GM21526 (cell line): Measurements from ENCODE around the gene VWA2.

Source experiments
- ATAC-seq: cut with Tn5 transposase; IDR thresholded peaks from one replicate; pipeline ENCODE4 v1.9.1; 2021; ENCODE audit warnings: moderate library complexity; ENCODE audit not compliant: unreplicated experiment, low FRiP score

Gene VWA2

DNA sequence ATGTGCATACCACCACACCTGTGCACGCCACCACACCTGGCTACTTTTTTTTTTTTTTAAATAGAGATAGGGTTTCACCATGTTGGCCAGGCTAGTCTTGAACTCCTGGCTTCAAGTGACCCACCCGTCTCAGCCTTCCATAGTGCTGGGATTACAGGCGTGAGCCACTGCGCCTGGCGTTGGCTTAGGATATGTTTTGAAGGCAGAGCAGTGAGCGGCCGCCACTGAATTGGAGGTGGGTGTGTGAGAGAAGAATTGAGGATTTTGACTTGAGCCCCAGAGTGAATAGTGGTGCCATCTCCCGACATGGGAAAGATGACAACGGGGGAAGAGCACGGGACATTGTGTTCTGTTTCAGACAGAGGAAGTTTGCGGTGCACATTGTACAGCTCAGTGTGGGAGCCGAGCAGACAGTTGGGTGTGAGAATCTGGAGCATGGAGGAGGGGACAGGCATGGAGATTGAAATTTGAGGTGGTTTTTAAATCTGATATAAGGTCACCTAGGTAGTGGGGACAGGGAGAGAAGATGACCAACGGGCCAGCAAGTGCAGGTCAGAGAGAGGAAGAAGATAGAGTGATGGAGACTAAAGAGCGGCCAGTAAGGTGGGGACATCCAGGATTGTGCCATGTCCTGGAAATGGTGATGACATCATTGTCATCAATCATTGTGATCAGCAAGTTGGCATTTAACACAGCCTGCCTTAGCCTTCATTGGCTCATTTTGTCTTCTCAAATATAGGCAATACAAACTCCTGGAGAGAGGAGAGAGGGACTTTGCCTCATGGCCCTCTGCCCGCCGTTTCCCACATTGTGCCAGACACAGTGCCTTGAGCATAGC, 35.8 kb downstream of the VWA2 start:
- ATAC-seq = no peak

GRCh38 chr10:114276066-114276465, 37.0 kb downstream of the VWA2 start:
- no peak for ATAC-seq

GRCh38 chr10:114276671-114277070, 37.6 kb downstream of the VWA2 start:
- no peak for ATAC-seq

GRCh38 chr10:114278140-114278883, 39.3 kb downstream of the VWA2 start:
- ATAC-seq = no peak

DNA sequence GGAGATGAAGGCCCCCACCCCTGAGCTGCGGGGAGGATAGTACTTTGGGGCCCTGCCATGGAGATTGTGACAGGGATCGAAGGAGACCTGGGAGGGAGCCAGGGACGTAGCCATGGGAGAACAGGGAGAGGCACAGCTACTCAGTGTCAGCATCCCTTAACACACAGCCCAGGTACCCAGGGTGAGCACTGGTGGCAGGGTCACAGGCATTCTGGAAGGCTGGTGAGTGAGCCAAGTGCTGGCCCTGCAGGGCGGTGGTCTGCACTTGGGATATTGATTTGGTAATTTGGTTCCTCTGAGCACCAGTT, 39.8 kb downstream of the VWA2 start:
- no peak for ATAC-seq

DNA sequence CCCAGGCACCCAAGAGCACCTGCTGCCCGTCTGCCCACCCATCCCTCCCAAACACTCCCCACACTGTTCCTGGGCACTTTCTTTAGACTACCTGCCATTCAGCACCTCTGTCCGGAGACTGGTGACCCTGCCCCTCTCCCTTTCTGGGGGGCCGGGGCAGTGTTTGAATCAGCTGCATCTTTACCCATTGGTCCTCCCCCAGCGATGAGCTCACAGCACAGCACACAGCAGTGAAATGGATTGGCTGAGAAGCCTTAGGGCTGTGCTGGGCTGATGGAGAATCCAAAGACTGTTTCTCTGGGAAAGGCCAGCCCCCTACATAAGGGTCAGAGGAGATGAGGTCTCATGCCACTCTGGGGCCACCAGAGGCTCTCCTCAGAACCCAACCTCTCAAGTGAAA, 40.2 kb downstream of the VWA2 start:
- no peak for ATAC-seq

GRCh38 chr10:114279901-114280644, 41.0 kb downstream of the VWA2 start:
- no peak for ATAC-seq

- no peak for ATAC-seq
These were observed 42.0 kb downstream of the VWA2 start for GRCh38 chr10:114281006-114281405.

- no peak for ATAC-seq
These were observed 42.4 kb downstream of the VWA2 start for GRCh38 chr10:114281461-114281860.

GRCh38 chr10:114282526-114282925, 43.5 kb downstream of the VWA2 start:
- ATAC-seq = no peak

GRCh38 chr10:114283091-114283490, 44.0 kb downstream of the VWA2 start:
- ATAC-seq = no peak

GRCh38 chr10:114283535-114284234, 44.6 kb downstream of the VWA2 start:
- ATAC-seq = no peak

- no peak for ATAC-seq
These were observed 45.5 kb downstream of the VWA2 start for GRCh38 chr10:114284346-114285071.

DNA sequence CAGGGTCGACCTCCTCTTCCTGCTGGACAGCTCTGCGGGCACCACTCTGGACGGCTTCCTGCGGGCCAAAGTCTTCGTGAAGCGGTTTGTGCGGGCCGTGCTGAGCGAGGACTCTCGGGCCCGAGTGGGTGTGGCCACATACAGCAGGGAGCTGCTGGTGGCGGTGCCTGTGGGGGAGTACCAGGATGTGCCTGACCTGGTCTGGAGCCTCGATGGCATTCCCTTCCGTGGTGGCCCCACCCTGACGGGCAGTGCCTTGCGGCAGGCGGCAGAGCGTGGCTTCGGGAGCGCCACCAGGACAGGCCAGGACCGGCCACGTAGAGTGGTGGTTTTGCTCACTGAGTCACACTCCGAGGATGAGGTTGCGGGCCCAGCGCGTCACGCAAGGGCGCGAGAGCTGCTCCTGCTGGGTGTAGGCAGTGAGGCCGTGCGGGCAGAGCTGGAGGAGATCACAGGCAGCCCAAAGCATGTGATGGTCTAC, 46.9 kb downstream of the VWA2 start:
- no peak for ATAC-seq

GRCh38 chr10:114286921-114287320, 47.9 kb downstream of the VWA2 start:
- no peak for ATAC-seq

GRCh38 chr10:114288424-114289095, 49.5 kb downstream of the VWA2 start:
- ATAC-seq = no peak

- no peak for ATAC-seq
These were observed 50.0 kb downstream of the VWA2 start for GRCh38 chr10:114289096-114289436.

DNA sequence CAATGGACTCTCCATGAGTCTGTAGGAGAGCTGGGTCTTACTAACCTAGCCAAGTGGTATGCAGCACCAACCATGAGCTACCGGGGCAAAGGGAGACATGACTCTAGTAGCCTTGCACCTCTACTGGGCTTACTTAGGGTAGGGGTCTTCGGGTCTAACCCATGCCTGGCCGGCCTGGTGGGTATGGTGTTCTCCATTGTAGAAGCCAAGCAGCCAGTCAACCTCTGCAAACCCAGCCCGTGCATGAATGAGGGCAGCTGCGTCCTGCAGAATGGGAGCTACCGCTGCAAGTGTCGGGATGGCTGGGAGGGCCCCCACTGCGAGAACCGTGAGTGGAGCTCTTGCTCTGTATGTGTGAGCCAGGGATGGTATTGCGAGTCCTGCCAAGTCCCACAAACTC, 51.0 kb downstream of the VWA2 start:
- no peak for ATAC-seq

DNA sequence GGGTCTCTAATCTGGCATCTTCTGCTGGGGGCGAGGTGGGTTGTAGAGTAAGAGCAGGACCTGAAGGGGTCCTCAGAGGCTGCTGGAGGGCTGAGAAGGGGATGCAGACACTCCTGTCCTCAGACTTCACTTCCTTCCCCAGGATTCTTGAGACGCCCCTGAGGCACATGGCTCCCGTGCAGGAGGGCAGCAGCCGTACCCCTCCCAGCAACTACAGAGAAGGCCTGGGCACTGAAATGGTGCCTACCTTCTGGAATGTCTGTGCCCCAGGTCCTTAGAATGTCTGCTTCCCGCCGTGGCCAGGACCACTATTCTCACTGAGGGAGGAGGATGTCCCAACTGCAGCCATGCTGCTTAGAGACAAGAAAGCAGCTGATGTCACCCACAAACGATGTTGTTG, 52.0 kb downstream of the VWA2 start:
- no peak for ATAC-seq

DNA sequence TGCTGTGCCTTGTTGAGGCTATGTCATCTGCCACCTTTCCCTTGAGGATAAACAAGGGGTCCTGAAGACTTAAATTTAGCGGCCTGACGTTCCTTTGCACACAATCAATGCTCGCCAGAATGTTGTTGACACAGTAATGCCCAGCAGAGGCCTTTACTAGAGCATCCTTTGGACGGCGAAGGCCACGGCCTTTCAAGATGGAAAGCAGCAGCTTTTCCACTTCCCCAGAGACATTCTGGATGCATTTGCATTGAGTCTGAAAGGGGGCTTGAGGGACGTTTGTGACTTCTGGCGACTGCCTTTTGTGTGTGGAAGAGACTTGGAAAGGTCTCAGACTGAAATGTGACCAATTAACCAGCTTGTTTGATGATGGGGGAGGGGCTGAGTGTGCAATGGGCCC, 52.5 kb downstream of the VWA2 start:
- no peak for ATAC-seq
